Endothelial cell of umbilical vein (primary cell): ENCODE measurements around the gene CDO1. TPM values are rescaled to one million over a fixed set of nuclear protein-coding genes. Genes with fewer than 3 reads are reported as not detected.

Source experiments
- BruUV-seq: library from RNA; stranded (reverse); fragments of 400-500 nt; replicated peaks from 2 replicates; lab custom pipeline; 2021; lab: Mats Ljungman, UMichigan
- CTCF ChIA-PET: fragments of 300-600, 350-600 bp; sonication (Branson Sonifier 250); formaldehyde crosslinking; loops from one replicate; lab custom pipeline; 2021; ENCODE audit warnings: antibody characterized with exemption, inconsistent platforms; lab: Charles Lee
- POLR2A ChIA-PET: fragments of 300-600, 350-600 bp; sonication (Branson Sonifier 250); formaldehyde crosslinking; loops from one replicate; lab custom pipeline; 2021; ENCODE audit warnings: antibody characterized with exemption, inconsistent platforms; lab: Charles Lee
- DNase-seq: peaks from one replicate; pipeline ENCODE4 v3.0.0-alpha.2; 2011; ENCODE audit warnings: low read depth, low spot score
- FAIRE-seq: peaks from 2 replicates; lab custom pipeline; 2011; peaks lifted over from hg19 to GRCh38; lab: Jason Lieb, UNC
- H2AFZ ChIP-seq: 2 replicates; pipeline ENCODE4 v1.6.0; 2012; ENCODE audit warnings: low read depth, low read length, control low read depth, inconsistent platforms
- H3K27ac ChIP-seq: 2 replicates; pipeline ENCODE4 v1.5.1; 2011; ENCODE audit warnings: low read depth, mild to moderate bottlenecking, control low read depth, low read length, moderate library complexity; ENCODE audit not compliant: insufficient read depth
- H3K27me3 ChIP-seq, 2 experiments: 2 replicates each; pipeline versions ENCODE4 v1.6.0 to v1.6.1; 2011; ENCODE audit warnings: low read length in 2 of 2, mixed read lengths in 1 of 2; ENCODE audit not compliant: control insufficient read depth in 2 of 2, insufficient read depth in 2 of 2
- H3K36me3 ChIP-seq, 2 experiments: 2 replicates in 1 of 2; 3 replicates in 1 of 2; pipeline ENCODE4 v1.5.1; 2011; ENCODE audit warnings: low read length in 2 of 2, mild to moderate bottlenecking in 1 of 2, moderate library complexity in 1 of 2; ENCODE audit not compliant: control insufficient read depth in 2 of 2, insufficient read depth in 2 of 2; ENCODE audit errors: extremely low read depth in 1 of 2
- H3K4me1 ChIP-seq: 3 replicates; pipeline ENCODE4 v1.5.1; 2011; ENCODE audit warnings: mild to moderate bottlenecking, low read length; ENCODE audit not compliant: control insufficient read depth, insufficient read depth; ENCODE audit errors: extremely low read depth
- H3K4me2 ChIP-seq: 2 replicates; pipeline ENCODE4 v1.6.1; 2011; ENCODE audit warnings: low read length, control low read depth, mixed read lengths; ENCODE audit not compliant: insufficient read depth
- H3K4me3 ChIP-seq, 3 experiments: fragments of 200-600 bp in 1 of 3; sonication (generic), shearing (Covaris generic) in 1 of 3; replicated peaks in 1 of 3; 2 replicates each; pipeline ENCODE4 v1.5.1; 2011 to 2016; ENCODE audit warnings: control low read depth in 3 of 3, low read length in 3 of 3, mild to moderate bottlenecking in 2 of 3, inconsistent platforms in 1 of 3, low read depth in 1 of 3, moderate library complexity in 1 of 3; ENCODE audit not compliant: insufficient read depth in 1 of 3
- H3K79me2 ChIP-seq: 2 replicates; pipeline ENCODE4 v1.6.0; 2012; ENCODE audit warnings: low read length, inconsistent platforms; ENCODE audit not compliant: control insufficient read depth, insufficient read depth
- H3K9ac ChIP-seq: replicated peaks from 2 replicates; pipeline ENCODE3; 2011; ENCODE audit warnings: low read length, control low read depth; ENCODE audit not compliant: insufficient read depth; ENCODE audit errors: extremely low read depth
- H3K9me1 ChIP-seq: replicated peaks from 3 replicates; pipeline ENCODE4 v1.6.0; 2011; ENCODE audit warnings: mild to moderate bottlenecking, low read length; ENCODE audit not compliant: control insufficient read depth, insufficient read depth; ENCODE audit errors: extremely low read depth
- H3K9me3 ChIP-seq: replicated peaks from 2 replicates; pipeline ENCODE4 v1.5.1; 2012; ENCODE audit warnings: low read length, inconsistent platforms; ENCODE audit not compliant: control insufficient read depth, insufficient read depth
- H4K20me1 ChIP-seq: replicated peaks from 2 replicates; pipeline ENCODE3; 2011; ENCODE audit warnings: mild to moderate bottlenecking, low read length; ENCODE audit not compliant: control insufficient read depth, insufficient read depth; ENCODE audit errors: extremely low read depth
- CTCF ChIP-seq, 2 donors: IDR thresholded peaks; 1 replicate in 1 of 2; 2 replicates in 1 of 2; pipeline ENCODE4 v1.5.1; 2011; ENCODE audit warnings: low read length in 2 of 2, mild to moderate bottlenecking in 2 of 2, moderate library complexity in 2 of 2, control low read depth in 1 of 2, inconsistent platforms in 1 of 2, low read depth in 1 of 2; ENCODE audit not compliant: insufficient read depth in 1 of 2; ENCODE audit errors: extremely low read depth in 1 of 2
- EZH2 ChIP-seq: IDR thresholded peaks from 2 replicates; pipeline ENCODE4 v1.6.1; 2012; ENCODE audit warnings: borderline replicate concordance, low read depth, mild to moderate bottlenecking, moderate library complexity, low read length, inconsistent platforms; ENCODE audit not compliant: severe bottlenecking
- FOS ChIP-seq: IDR thresholded peaks from 2 replicates; pipeline ENCODE4 v1.6.1; 2011; ENCODE audit warnings: mild to moderate bottlenecking, low read length, moderate library complexity, borderline replicate concordance; ENCODE audit not compliant: insufficient read depth
- GATA2 ChIP-seq: IDR thresholded peaks from 2 replicates; pipeline ENCODE4 v1.7.0; 2011; ENCODE audit warnings: low read depth, mild to moderate bottlenecking, moderate library complexity, mixed read lengths, low read length; ENCODE audit not compliant: insufficient read length, insufficient read depth
- JUN ChIP-seq: IDR thresholded peaks from 2 replicates; pipeline ENCODE4 v1.6.1; 2011; ENCODE audit warnings: borderline replicate concordance, low read depth; ENCODE audit not compliant: insufficient read length, insufficient read depth
- MYC ChIP-seq: IDR thresholded peaks from one replicate; pipeline ENCODE4 v1.6.1; 2011; ENCODE audit warnings: mild to moderate bottlenecking, low read depth, low read length
- POLR2A ChIP-seq: IDR thresholded peaks from 2 replicates; pipeline ENCODE4 v1.6.1; 2012; ENCODE audit warnings: low read depth, mild to moderate bottlenecking, control low read depth, low read length
- POLR2AphosphoS5 ChIP-seq: IDR thresholded peaks from 2 replicates; pipeline ENCODE4 v1.6.1; 2012; ENCODE audit warnings: low read depth, mild to moderate bottlenecking, control low read depth, low read length, moderate library complexity; ENCODE audit not compliant: insufficient read depth
- dilution Hi-C: fragments of 300-500 bp; cut with MboI; formaldehyde crosslinking; loops from one replicate; pipeline ENCODE4 v1.15.0; 2019; ENCODE audit warnings: low sequenced_read_pairs; ENCODE audit not compliant: extremely low pct_ligation_motif_present
- intact Hi-C: fragments of 100-400 bp; cut with micrococcal nuclease; formaldehyde crosslinking; loops from one replicate; pipeline ENCODE4 v1.10.0; 2022
- polyA plus RNA-seq, 4 experiments: library from polyadenylated mRNA; depleted of rRNA in 3 of 4; stranded (reverse) in 3 of 4; unstranded in 1 of 4; fragments of >200 nt; gene quantifications; 2 replicates each; pipeline versions ENCODE4 v1.2.1 to v1.2.3, GENCODE V29; 2011 to 2012; ENCODE audit warnings: missing spikeins in 1 of 4
- total RNA-seq: library from RNA; stranded (reverse); gene quantifications from 2 replicates; pipeline ENCODE4 v1.2.3, GENCODE V29; 2021
- TF ChIP-seq, protein P1 (sequence below): IDR thresholded peaks from 2 replicates; pipeline ENCODE4 v1.6.1; 2011; ENCODE audit not compliant: insufficient read depth, insufficient read length

Gene CDO1
- total and polyA plus RNA-seq, 2 donors (not counting 3 experiments of a cell fraction or from before 2014, with no cell fraction given): 1.3 to 1.7 TPM

DNA sequence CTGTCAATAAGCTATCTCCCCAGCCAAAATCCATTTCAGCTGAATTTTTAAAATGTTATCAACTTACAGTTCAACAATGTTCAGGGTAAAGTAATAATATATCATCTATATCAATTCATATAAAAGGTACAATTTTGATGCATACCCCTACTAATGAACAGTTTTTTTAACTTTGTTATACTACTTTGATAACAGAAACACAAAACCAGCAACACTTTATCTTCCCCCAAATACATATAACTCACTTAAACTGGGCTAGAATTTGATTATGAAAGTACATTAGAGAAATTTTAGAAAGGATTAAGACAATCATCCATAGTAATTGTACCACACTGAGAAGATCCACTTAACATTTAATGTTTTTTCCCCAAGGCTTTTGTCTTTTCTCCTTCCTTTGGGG is 5.1 kb downstream of the CDO1 start:
- Histone ChIP-seq H3K4me3 (no peak overlapping the region), H2AFZ (no peak overlapping the region), H3K9ac (no peak overlapping the region), H4K20me1 (no peaks in the 10 kb centered on the region), H3K36me3 (no peaks in the 10 kb centered on the region), H3K27ac (no peak overlapping the region), H3K4me2 (no peak overlapping the region), H3K27me3 (peaks cover 21 to 26% of the 10 kb centered on the region in 2 experiments), H3K4me1 (peaks cover 23% of the 10 kb centered on the region), H3K9me3 (no peaks in the 10 kb centered on the region), H3K9me1 (no peaks in the 10 kb centered on the region), H3K79me2 (no peaks in the 10 kb centered on the region)
- TF ChIP-seq GATA2 (no peak), POLR2A (no peak), FOS (no peak), EZH2 (no peak), MYC (no peak), CTCF (IDR thresholded peaks at IDR 0.05; ENCODE audit: extremely low read depth in 1 of 2, insufficient read depth in 1 of 2, low read depth in 1 of 2, low read length in 2 of 2) (no peak), JUN (no peak), POLR2AphosphoS5 (no peak)
- TF ChIP-seq, protein P1, sequence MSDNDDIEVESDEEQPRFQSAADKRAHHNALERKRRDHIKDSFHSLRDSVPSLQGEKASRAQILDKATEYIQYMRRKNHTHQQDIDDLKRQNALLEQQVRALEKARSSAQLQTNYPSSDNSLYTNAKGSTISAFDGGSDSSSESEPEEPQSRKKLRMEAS: no peak
- POLR2A ChIA-PET: no interaction called here
- intact Hi-C loops: no loop called here
- dilution Hi-C loops: no loop called here
- no TSS peak for BruUV-seq
- FAIRE-seq (no peak), DNase-seq (no peak)
- CTCF ChIA-PET: interaction anchor here (2.0 kb wide), 1 partner anchor 20 kb away, joined by 4 read pairs; no protein-coding TSS in a partner anchor
